IPS DF 4.7 (cell line): ENCODE measurements around the gene COA4.

Experiments
- DNase-seq: peaks from one replicate; pipeline ENCODE4 v3.0.0-alpha.2; 2013; ENCODE audit warnings: low spot score; ENCODE audit errors: extremely low read depth

The COA4 gene

DNA sequence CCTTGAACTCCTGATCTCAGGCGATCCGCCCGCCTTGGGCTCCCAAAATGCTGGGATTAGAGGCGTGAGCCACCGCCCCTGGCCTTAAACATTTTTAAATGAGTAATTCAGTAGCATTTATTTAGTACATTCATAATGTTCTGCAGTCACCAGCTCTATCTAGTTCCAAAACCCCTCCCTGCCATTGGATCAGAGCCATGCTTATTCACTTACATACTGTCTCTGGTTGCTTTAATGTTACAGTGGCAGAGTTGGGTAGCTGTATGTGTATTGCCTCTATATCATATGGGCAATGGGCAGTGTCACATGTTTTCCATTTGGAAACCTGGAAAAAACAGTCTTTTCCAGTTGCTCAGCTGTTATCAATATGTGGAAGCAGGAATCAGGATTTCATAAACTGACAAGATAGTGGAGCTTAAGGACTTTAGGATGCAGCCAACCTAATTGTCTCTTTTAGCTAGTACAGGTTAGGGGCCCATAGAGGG lies 10.5 kb downstream of the COA4 start:
- no peak for DNase-seq

DNA sequence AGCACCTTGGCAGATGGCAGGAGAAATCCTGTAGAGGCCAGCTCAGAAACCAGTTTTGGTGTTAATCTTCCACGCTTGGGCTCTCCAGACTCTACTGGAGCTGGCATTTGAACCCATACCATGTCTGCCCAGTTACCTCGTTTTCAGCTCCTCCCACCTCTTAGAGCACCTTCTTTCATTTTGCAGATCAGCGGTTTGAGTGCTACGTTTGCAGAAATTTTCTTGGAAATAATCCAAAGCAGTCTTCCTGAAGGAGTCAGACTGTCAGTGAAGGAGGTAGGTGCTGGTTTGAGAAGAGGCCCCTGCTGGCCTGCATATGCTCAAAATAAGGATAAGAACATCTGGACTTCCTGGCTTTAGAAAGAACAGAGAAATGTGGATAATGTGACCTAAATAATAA lies 13.7 kb downstream of the COA4 start:
- no peak for DNase-seq

DNA sequence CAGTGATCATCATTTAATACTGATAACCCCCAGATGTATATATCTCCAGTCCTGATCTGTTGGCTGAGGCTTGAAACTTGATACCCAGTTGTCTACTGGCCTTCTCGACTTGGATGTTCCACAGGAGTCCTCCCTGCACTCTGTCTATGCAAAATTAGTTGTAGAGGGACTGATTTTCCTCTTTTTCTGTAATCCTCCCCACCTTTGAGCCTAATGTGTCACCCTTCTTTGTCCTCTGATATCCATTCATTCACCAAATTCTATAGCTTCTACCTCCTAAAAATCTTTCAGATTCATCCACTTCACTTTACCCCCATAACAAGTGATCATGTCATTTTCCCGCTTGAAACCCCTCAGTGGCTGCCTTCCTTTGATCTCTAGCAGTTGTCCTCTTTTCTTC lies 16.4 kb downstream of the COA4 start:
- no peak for DNase-seq

DNA sequence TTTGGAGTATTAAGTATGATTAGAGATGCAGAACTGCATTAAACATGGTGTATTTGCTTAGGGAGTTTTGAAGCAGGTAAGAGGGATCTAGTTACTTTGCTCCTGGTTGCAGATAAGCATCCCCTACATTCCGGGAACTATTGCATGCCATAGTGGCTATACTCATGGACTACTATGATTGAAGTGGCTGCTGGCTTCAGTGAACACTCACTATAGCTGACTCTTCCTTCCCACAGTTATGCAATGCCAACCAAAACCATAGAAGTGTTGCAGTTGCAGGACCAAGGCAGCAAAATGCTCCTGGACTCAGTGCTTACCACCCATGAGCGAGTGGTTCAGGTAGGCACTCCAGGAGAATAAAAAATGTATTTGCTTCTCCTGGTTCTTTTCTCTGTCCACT lies 17.0 kb downstream of the COA4 start:
- DNase-seq: no peak

DNA sequence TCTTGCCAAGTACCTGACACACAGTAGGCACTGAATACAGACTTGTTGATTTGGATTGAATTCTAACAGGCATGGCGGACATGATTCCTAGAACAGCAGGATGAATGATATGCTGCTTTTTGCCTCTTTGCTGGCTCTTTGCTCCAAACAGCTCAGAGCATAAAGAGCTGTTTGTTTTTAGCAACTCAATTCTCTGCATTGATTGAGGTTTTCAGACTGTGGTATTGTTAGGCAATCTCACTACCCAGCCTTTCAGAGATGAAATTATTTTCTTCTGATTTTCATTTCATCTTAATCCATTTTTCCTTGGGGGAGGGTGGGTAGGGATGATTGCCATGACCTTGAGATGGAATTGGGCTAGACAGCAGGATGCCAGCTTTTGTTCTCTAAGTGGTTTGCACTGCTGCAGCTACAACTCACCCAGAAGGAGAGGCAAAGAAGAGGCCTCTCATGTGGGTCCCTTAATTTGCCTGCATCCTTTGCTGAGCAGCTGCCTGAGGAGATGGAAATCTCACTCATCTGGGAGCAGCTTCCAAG lies 20.5 kb downstream of the COA4 start:
- DNase-seq: no peak

DNA sequence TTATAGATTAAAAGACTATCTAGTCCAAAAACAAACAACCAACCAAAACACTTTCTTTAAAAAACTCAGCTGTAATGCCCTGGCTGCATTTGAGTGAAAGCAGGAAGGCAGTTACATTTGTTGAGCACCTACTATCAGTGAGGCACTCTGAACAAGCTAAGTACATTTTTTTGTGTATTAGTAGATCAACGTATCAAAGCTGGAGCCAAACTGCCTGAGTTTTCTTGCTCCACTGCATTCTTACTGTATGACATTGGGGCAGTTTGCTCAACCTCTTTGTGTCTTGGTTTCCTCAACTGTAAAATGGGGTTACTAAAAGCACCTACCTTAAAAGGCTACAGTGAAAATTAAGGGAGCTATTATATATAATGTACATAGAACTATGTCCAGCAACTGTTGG lies 22.0 kb downstream of the COA4 start:
- no peak for DNase-seq

DNA sequence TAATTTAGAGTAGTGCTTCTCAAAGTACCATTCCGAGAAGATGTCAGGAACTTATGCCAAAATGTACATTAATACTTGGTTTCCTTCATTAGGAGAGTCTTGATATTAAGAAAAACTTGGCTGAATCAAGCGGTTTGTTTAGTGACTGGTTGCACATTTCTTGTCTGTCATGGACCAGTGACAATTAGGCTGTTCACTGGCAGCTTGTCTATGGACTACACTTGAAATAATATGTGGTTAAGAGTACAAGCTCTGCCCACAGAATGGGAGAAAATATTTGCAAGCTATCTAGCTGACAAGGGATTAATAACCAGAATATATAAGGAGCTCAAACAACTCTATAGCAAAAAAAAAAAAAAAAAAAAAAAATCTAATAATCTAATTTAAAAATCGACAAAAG lies 24.6 kb downstream of the COA4 start:
- DNase-seq: no peak

DNA sequence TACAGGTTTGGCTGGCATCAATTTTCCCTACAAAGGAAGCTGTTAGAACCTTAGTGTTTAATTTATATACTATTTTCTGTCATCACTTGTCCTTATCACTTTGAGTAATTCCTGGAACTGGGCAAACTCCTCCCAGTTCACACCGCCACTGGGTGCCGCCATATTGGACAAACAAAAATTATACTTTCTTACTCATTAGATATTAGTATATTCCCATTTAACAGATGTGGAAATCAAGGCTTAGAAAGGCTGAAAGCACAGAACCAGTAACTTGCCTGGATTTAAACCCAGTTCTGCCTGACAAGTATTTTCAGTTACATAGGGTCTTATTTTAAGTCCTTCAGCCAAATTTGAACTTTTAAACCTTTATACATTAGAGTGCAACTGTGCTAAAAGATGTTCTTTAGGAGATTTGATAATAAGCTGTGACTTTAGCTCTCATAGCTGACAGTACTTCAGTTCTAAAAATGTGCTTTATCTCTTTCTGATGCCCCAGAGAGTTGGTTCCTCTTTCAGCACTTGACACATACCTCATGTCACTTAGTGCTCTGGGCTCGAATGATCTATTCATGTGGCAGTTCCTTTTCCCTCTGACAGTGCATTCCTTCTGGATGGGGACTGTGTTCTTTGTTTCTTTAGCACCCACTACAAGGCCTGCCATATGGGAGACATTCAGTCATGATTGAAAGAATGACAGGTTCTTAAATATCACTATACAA lies 25.4 kb downstream of the COA4 start:
- DNase-seq: no peak

DNA sequence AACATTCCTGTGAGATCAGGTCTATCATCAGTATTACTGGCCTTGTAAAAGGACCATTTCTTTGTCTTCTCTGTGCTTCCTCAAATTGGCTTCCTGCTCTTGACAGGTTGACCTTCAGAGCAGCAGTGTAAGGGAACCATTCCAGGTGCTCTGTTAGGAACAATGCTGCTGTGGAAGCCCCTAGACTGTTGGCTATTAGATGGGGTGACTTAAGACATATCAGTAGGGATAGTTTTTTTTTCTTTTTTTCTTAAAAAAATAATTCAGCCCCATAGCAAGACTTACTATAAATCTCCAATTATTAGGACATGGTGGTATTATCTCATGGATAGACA lies 37.6 kb downstream of the COA4 start:
- DNase-seq: no peak

DNA sequence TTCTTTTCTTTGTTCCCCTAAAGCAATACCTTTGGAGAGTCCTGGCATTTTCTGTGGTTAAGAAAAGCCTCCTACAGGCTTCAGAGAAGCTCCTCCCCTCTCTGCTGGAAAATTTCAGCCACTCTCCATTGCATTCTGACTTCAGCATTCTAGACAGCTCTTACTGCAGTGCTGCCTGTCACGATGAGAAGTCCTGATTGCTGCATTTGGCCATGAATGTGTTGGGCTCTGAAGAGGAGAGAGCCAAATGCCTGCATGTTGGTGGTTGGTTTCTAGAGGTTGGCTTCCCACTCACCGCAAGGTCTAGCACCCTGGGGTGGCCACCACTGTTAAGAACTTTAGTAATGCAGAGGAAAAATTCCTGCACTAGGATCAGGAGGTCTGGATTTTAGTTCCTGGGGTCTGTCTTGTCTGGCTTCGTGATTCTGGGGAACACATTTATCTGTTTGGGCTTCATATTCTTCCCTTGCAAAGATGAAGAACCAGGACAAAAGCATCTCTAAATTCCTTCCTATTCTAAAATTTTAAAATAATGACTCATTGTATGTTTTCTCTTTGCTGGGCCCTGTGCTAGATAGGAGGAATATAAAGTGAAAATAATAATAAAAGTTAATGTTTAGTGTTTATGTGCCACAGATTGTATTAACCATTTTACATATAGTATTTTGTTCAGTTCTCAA lies 38.1 kb downstream of the COA4 start:
- DNase-seq: peak; percentile 7

DNA sequence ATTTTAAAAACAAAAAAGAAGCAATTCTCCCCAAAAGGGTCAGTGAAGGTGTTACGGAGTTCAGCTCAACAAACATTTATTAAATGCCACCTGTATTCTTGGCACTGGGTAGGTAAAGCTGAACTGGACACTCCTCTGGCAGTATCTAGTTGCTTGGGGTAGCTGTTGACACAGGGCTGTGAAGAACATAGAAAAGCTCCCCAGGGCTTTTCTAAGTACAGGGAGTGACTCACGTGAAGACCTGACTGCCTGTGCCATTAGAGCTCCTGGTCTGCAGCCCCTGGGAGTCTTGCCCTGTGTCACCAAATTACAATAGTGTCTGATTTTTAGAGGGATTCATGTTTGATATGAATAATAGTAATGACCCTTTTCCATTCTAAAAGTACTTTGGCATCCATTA lies 43.6 kb downstream of the COA4 start:
- no peak for DNase-seq

DNA sequence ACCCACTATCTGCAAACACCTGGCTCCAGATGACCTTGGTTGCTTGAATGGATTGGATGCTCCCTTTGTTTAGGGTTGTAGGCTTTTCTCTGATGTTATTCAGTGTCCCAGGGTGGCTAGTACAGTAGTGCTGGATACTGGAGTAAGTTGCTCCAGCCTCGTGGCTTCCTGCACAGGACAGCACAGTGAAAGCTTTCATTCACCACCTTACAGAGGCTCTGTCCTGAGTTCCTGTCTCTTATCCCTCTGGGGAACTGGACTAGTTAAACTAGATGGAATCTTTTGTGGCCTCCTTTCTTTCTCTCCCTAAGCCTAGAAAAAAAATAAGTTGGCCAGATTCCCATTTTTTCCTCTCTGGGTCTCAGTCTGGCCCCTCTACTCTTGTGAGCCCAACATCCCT lies 46.4 kb downstream of the COA4 start:
- no peak for DNase-seq
